ENCODE results near the gene ZYX.

GRCh38 chr7:143433759-143434158, 52.6 kb downstream of the ZYX start:
- TF ChIP-seq ZNF695 (CRISPR knock-in tag; IDR thresholded peaks at IDR 0.05): no peak
- no peak for TF ChIP-seq ZNF407 (IDR thresholded peaks at IDR 0.05; ENCODE audit: low read depth)
- TF ChIP-seq KDM4B (IDR thresholded peaks at IDR 0.05; ENCODE audit: borderline replicate concordance in 2 of 2, low read depth in 1 of 2): no peak
- no peak for TF ChIP-seq E2F3 (CRISPR knock-in tag; IDR thresholded peaks at IDR 0.05)
- no peak for TF ChIP-seq ZNF23 (CRISPR knock-in tag; IDR thresholded peaks at IDR 0.05)
- no peak for TF ChIP-seq POLR2A (conservative IDR thresholded peaks at IDR 0.05)
- no peak for TF ChIP-seq NFRKB (IDR thresholded peaks at IDR 0.05; ENCODE audit: low read depth)
- TF ChIP-seq ZNF184 (CRISPR knock-in tag; IDR thresholded peaks at IDR 0.05): no peak
- no peak for TF ChIP-seq CTCF (IDR thresholded peaks at IDR 0.05 in 2 of 3, conservative IDR thresholded peaks at IDR 0.05 in 1 of 3; ENCODE audit: insufficient read depth in 2 of 3, low read depth in 1 of 3, low read length in 3 of 3)
- no peak for TF ChIP-seq NFXL1 (CRISPR knock-in tag; IDR thresholded peaks at IDR 0.05)

Data from K562 (cell line).